WTC11 (cell line): ENCODE measurements around the gene ARHGEF33. TPM values are rescaled to one million over a fixed set of nuclear protein-coding genes. Genes with fewer than 3 reads are reported as not detected.

Experiments used
- total RNA-seq: library from RNA; stranded (reverse); gene quantifications from 3 replicates; pipeline ENCODE4 v1.2.3, GENCODE V29; 2021

ARHGEF33 gene
- total RNA-seq, 1 experiment from 2014 or later = 0.42 TPM

Other genes with a start within 250 kb of the ARHGEF33 start
- 11.2 to 13.5 TPM (median 12.3 TPM) in 3 replicates for gene GALM, start 223.8 kb upstream of the ARHGEF33 start, total RNA-seq
- 299 to 349 TPM (median 342 TPM) in 3 replicates for gene SRSF7, start 138.5 kb upstream of the ARHGEF33 start, total RNA-seq
- 19.3 to 21.3 TPM (median 21.2 TPM) in 3 replicates for gene GEMIN6, start 111.7 kb upstream of the ARHGEF33 start, total RNA-seq
- gene DHX57, start 13.9 kb upstream of the ARHGEF33 start, total RNA-seq = 22.5 to 30.3 TPM (median 26.2 TPM) in 3 replicates
- 5.9 to 8.0 TPM (median 7.4 TPM) in 3 replicates for gene MORN2, start 13.9 kb upstream of the ARHGEF33 start, total RNA-seq
- 28.4 to 33.9 TPM (median 28.7 TPM) in 3 replicates for gene SOS1, start 231.2 kb downstream of the ARHGEF33 start, total RNA-seq